ENCODE data around the gene YIF1A. TPM values are rescaled to one million over a fixed set of nuclear protein-coding genes. Genes with fewer than 3 reads are reported as not detected.

Gene YIF1A
- total and polyA plus RNA-seq, 2 donors (not counting 3 experiments of a cell fraction or from before 2014, with no cell fraction given): 104 to 271 TPM

DNA sequence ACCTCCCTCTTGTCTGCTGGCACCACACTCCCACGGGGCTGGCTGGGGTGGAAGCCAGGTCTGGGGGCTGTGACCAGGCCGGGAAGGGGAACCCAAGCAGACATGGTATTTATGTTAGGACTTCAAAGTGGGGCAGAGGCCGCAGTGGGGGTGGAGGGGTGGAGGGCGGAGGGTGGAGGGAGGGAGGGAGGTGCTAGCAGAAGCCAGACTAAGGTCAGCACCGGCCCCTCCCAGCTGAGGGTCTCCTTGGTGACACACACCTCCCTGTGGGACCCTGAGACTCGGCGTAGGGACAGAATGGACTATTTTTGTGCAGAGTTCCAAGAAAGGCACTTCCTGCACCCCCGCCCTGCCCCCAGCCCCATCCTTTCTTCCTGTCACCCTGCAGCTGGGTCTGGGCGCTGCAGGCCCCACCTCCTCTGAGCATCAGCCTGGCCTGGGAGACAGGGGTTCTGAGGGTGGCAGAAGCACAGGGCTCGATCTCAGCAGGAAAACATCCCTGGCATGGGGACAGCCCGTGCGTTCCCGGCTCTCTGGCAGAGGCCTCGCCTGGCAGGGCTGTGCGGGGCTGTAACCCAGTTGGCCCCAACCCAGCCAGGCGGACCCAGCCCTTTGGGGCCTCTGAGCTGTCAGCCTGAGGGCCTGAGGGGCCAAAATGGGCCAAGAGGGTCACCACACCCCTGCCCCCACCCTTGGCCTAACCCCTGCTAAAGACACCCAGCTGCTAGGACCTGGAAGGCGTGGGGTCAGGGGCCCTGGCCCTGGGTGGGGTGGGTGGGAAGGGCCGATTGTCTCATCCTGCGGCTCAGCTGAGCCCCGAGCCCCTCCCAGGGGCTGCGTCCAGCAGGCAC lies 37.5 kb upstream of the YIF1A start:
- no peaks in the 10 kb centered on the region for H4K20me1 ChIP-seq (replicated peaks; ENCODE audit: control insufficient read depth, extremely low read depth, insufficient read depth, low read length)
- TF ChIP-seq POLR2A (IDR thresholded peaks at IDR 0.05; ENCODE audit: low read depth, low read length): no peak
- no peak for TF ChIP-seq FOS (IDR thresholded peaks at IDR 0.05; ENCODE audit: borderline replicate concordance, insufficient read depth, low read length)
- FAIRE-seq: no peak
- intact Hi-C loops (cut with micrococcal nuclease): no loop called here
- no peaks in the 10 kb centered on the region for H3K36me3 ChIP-seq (ENCODE audit: control insufficient read depth in 2 of 2, extremely low read depth in 1 of 2, insufficient read depth in 2 of 2, low read length in 2 of 2)
- no TSS peak for BruUV-seq (replicated peaks)
- H3K4me3 ChIP-seq (replicated peaks in 1 of 3; ENCODE audit: insufficient read depth in 1 of 3, low read depth in 1 of 3, low read length in 3 of 3): no peak overlapping the region
- dilution Hi-C loops (cut with MboI; ENCODE audit: extremely low pct_ligation_motif_present, low sequenced_read_pairs): no loop called here
- CTCF ChIA-PET: interaction anchor here (0.6 to 4.0 kb wide), 4 partner anchors 9 to 17 kb away, joined by 3 to 56 read pairs (median 6); partner anchors contain the start of genes CD248 and RIN1
- POLR2A ChIA-PET: interaction anchor here (1.3 kb wide), 1 partner anchor 15 kb away, joined by 4 read pairs; no protein-coding TSS in a partner anchor
- H2AFZ ChIP-seq (ENCODE audit: low read depth, low read length): no peak overlapping the region
- H3K4me1 ChIP-seq (ENCODE audit: control insufficient read depth, extremely low read depth, insufficient read depth, low read length): peaks cover 7% of the 10 kb centered on the region
- no peaks in the 10 kb centered on the region for H3K9me1 ChIP-seq (replicated peaks; ENCODE audit: control insufficient read depth, extremely low read depth, insufficient read depth, low read length)
- DNase-seq (ENCODE audit: low read depth, low spot score): no peak
- no peak overlapping the region for H3K27ac ChIP-seq (ENCODE audit: insufficient read depth, low read depth, low read length)
- H3K27me3 ChIP-seq (ENCODE audit: control insufficient read depth in 2 of 2, insufficient read depth in 2 of 2, low read length in 2 of 2): no peaks in the 10 kb centered on the region
- H3K79me2 ChIP-seq (ENCODE audit: control insufficient read depth, insufficient read depth, low read length): no peaks in the 10 kb centered on the region
- H3K9ac ChIP-seq (replicated peaks; ENCODE audit: extremely low read depth, insufficient read depth, low read length): no peak overlapping the region
- no peak overlapping the region for H3K4me2 ChIP-seq (ENCODE audit: insufficient read depth, low read length)
- H3K9me3 ChIP-seq (replicated peaks; ENCODE audit: control insufficient read depth, insufficient read depth, low read length): no peaks in the 10 kb centered on the region

DNA sequence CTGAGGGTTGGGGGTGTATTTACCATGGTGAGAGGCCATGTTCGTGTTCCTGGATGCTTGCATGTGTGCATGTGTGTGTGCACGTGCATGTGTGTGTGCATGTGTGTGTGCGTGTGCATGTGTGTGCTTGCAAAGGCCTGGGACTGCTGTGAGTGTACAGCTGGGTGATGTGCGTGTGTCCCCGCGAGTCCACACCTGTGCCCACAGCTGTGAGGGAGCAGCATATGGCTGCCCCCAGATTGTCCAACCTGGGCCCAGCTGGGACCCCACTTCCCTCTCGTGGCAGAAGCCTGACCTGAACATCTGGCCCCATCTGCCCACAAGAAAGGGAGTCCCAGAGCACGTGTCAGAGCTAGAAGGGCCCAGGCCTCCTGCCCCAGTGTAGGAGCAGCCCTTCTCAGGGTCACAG lies 36.3 kb upstream of the YIF1A start:
- H3K4me2 ChIP-seq (ENCODE audit: insufficient read depth, low read length): no peak overlapping the region
- H3K27ac ChIP-seq (ENCODE audit: insufficient read depth, low read depth, low read length): no peak overlapping the region
- no peaks in the 10 kb centered on the region for H3K9me1 ChIP-seq (replicated peaks; ENCODE audit: control insufficient read depth, extremely low read depth, insufficient read depth, low read length)
- dilution Hi-C loops (cut with MboI; ENCODE audit: extremely low pct_ligation_motif_present, low sequenced_read_pairs): no loop called here
- H3K36me3 ChIP-seq (ENCODE audit: control insufficient read depth in 2 of 2, extremely low read depth in 1 of 2, insufficient read depth in 2 of 2, low read length in 2 of 2): no peaks in the 10 kb centered on the region
- H3K9me3 ChIP-seq (replicated peaks; ENCODE audit: control insufficient read depth, insufficient read depth, low read length): no peaks in the 10 kb centered on the region
- intact Hi-C loops (cut with micrococcal nuclease): no loop called here
- POLR2A ChIA-PET: interaction anchor here (1.7 kb wide), 1 partner anchor 12 kb away, joined by 4 read pairs; no protein-coding TSS in a partner anchor
- no peak overlapping the region for H3K4me3 ChIP-seq (replicated peaks in 1 of 3; ENCODE audit: insufficient read depth in 1 of 3, low read depth in 1 of 3, low read length in 3 of 3)
- no peak overlapping the region for H2AFZ ChIP-seq (ENCODE audit: low read depth, low read length)
- no peaks in the 10 kb centered on the region for H3K27me3 ChIP-seq (ENCODE audit: control insufficient read depth in 2 of 2, insufficient read depth in 2 of 2, low read length in 2 of 2)
- H4K20me1 ChIP-seq (replicated peaks; ENCODE audit: control insufficient read depth, extremely low read depth, insufficient read depth, low read length): no peaks in the 10 kb centered on the region
- H3K4me1 ChIP-seq (ENCODE audit: control insufficient read depth, extremely low read depth, insufficient read depth, low read length): peaks cover 7% of the 10 kb centered on the region
- H3K79me2 ChIP-seq (ENCODE audit: control insufficient read depth, insufficient read depth, low read length): no peaks in the 10 kb centered on the region
- DNase-seq (ENCODE audit: low read depth, low spot score) (no peak), FAIRE-seq (no peak)
- TF ChIP-seq EZH2 (IDR thresholded peaks at IDR 0.05; ENCODE audit: borderline replicate concordance, low read depth, low read length, severe bottlenecking) (no peak), POLR2AphosphoS5 (IDR thresholded peaks at IDR 0.05; ENCODE audit: insufficient read depth, low read depth, low read length) (no peak), POLR2A (IDR thresholded peaks at IDR 0.05; ENCODE audit: low read depth, low read length) (no peak), FOS (IDR thresholded peaks at IDR 0.05; ENCODE audit: borderline replicate concordance, insufficient read depth, low read length) (no peak), JUN (IDR thresholded peaks at IDR 0.05; ENCODE audit: borderline replicate concordance, insufficient read depth, insufficient read length, low read depth) (no peak), MYC (IDR thresholded peaks at IDR 0.05; ENCODE audit: low read depth, low read length) (no peak), GATA2 (IDR thresholded peaks at IDR 0.05; ENCODE audit: insufficient read depth, insufficient read length, low read depth, low read length) (no peak)
- TF ChIP-seq, protein P1, sequence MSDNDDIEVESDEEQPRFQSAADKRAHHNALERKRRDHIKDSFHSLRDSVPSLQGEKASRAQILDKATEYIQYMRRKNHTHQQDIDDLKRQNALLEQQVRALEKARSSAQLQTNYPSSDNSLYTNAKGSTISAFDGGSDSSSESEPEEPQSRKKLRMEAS (IDR thresholded peaks at IDR 0.05; ENCODE audit: insufficient read depth, insufficient read length): no peak
- TF ChIP-seq, protein P2, sequence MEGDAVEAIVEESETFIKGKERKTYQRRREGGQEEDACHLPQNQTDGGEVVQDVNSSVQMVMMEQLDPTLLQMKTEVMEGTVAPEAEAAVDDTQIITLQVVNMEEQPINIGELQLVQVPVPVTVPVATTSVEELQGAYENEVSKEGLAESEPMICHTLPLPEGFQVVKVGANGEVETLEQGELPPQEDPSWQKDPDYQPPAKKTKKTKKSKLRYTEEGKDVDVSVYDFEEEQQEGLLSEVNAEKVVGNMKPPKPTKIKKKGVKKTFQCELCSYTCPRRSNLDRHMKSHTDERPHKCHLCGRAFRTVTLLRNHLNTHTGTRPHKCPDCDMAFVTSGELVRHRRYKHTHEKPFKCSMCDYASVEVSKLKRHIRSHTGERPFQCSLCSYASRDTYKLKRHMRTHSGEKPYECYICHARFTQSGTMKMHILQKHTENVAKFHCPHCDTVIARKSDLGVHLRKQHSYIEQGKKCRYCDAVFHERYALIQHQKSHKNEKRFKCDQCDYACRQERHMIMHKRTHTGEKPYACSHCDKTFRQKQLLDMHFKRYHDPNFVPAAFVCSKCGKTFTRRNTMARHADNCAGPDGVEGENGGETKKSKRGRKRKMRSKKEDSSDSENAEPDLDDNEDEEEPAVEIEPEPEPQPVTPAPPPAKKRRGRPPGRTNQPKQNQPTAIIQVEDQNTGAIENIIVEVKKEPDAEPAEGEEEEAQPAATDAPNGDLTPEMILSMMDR (IDR thresholded peaks at IDR 0.05; ENCODE audit: extremely low read depth in 1 of 2, insufficient read depth in 1 of 2, low read depth in 1 of 2, low read length in 2 of 2): no peak
- CTCF ChIA-PET: interaction anchor here (4.0 kb wide), 1 partner anchor 13 kb away, joined by 56 read pairs; no protein-coding TSS in a partner anchor
- H3K9ac ChIP-seq (replicated peaks; ENCODE audit: extremely low read depth, insufficient read depth, low read length): no peak overlapping the region
- BruUV-seq (replicated peaks): no TSS peak
